OCI-LY1 (cell line): ENCODE results near the gene PET117.

Experiments used
- EZH2 ChIP-seq: fragments of 200-600 bp; sonication (generic), shearing (Covaris generic); IDR thresholded peaks from 2 replicates; pipeline ENCODE4 v1.8.0; 2017; ENCODE audit warnings: borderline replicate concordance, mixed run types, mild to moderate bottlenecking, antibody characterized with exemption, low read length, moderate library complexity, mixed read lengths
- TF ChIP-seq, protein P1 (sequence below): fragments of 200-600 bp; sonication (generic), shearing (Covaris generic); IDR thresholded peaks from 2 replicates; pipeline ENCODE4 v1.5.1; 2017; ENCODE audit warnings: mild to moderate bottlenecking, antibody characterized with exemption, low read length, moderate library complexity, mixed read lengths

- TF ChIP-seq, protein P1, sequence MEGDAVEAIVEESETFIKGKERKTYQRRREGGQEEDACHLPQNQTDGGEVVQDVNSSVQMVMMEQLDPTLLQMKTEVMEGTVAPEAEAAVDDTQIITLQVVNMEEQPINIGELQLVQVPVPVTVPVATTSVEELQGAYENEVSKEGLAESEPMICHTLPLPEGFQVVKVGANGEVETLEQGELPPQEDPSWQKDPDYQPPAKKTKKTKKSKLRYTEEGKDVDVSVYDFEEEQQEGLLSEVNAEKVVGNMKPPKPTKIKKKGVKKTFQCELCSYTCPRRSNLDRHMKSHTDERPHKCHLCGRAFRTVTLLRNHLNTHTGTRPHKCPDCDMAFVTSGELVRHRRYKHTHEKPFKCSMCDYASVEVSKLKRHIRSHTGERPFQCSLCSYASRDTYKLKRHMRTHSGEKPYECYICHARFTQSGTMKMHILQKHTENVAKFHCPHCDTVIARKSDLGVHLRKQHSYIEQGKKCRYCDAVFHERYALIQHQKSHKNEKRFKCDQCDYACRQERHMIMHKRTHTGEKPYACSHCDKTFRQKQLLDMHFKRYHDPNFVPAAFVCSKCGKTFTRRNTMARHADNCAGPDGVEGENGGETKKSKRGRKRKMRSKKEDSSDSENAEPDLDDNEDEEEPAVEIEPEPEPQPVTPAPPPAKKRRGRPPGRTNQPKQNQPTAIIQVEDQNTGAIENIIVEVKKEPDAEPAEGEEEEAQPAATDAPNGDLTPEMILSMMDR: no peak
- no peak for TF ChIP-seq EZH2
These were observed 50.8 kb downstream of the PET117 start for GRCh38 chr20:18188434-18188833.
